MM.1S (cell line): ENCODE data around the gene ZNF286A.

ENCODE experiments used
- DNase-seq: peaks from one replicate; pipeline ENCODE4 v3.0.0-alpha.2; 2015
- H2AFZ ChIP-seq: fragments of 300-600 bp; sonication (generic); 2 replicates; pipeline ENCODE4 v1.6.0; 2016; ENCODE audit warnings: antibody characterized with exemption, low read length
- H3F3A ChIP-seq: fragments of 300-600 bp; sonication (generic); 2 replicates; pipeline ENCODE4 v1.6.1; 2016; ENCODE audit warnings: mild to moderate bottlenecking, antibody characterized with exemption, low read length, moderate library complexity, mixed read lengths; ENCODE audit not compliant: insufficient read depth
- H3K27ac ChIP-seq: fragments of 300-600 bp; sonication (generic); 2 replicates; pipeline ENCODE4 v1.5.1; 2016; ENCODE audit warnings: mild to moderate bottlenecking, low read length
- H3K27me3 ChIP-seq: fragments of 300-600 bp; sonication (generic); replicated peaks from 2 replicates; pipeline ENCODE4 v1.6.0; 2016; ENCODE audit warnings: low read length; ENCODE audit not compliant: insufficient read depth
- H3K36me3 ChIP-seq: fragments of 300-600 bp; sonication (generic); replicated peaks from 2 replicates; pipeline ENCODE4 v1.6.1; 2016; ENCODE audit warnings: mild to moderate bottlenecking, low read length, mixed read lengths; ENCODE audit not compliant: insufficient read depth
- H3K4me1 ChIP-seq: fragments of 300-600 bp; sonication (generic); 2 replicates; pipeline ENCODE4 v1.6.1; 2016; ENCODE audit warnings: low read length, mixed read lengths
- H3K4me2 ChIP-seq: fragments of 300-600 bp; sonication (generic); 2 replicates; pipeline ENCODE4 v1.6.0; 2016; ENCODE audit warnings: low read depth, low read length
- H3K4me3 ChIP-seq: fragments of 300-600 bp; sonication (generic); 2 replicates; pipeline ENCODE4 v1.5.1; 2016; ENCODE audit warnings: low read length, mixed read lengths
- H3K79me2 ChIP-seq: fragments of 300-600 bp; sonication (generic); 2 replicates; pipeline ENCODE4 v1.6.1; 2016; ENCODE audit warnings: mixed run types, low read length, mixed read lengths
- H3K9ac ChIP-seq: fragments of 300-600 bp; sonication (generic); 2 replicates; pipeline ENCODE4 v1.6.1; 2016; ENCODE audit warnings: low read length, mixed read lengths
- H3K9me2 ChIP-seq: fragments of 300-600 bp; sonication (generic); replicated peaks from 2 replicates; pipeline ENCODE4 v1.6.1; 2016; ENCODE audit warnings: mild to moderate bottlenecking, low read length, mixed read lengths; ENCODE audit not compliant: insufficient read depth
- H3K9me3 ChIP-seq: fragments of 300-600 bp; sonication (generic); replicated peaks from 2 replicates; pipeline ENCODE4 v1.6.1; 2016; ENCODE audit warnings: mild to moderate bottlenecking, low read length, mixed read lengths; ENCODE audit not compliant: insufficient read depth
- H4K20me1 ChIP-seq: fragments of 300-600 bp; sonication (generic); 2 replicates; pipeline ENCODE4 v1.6.1; 2016; ENCODE audit warnings: mild to moderate bottlenecking, low read length, moderate library complexity, mixed read lengths; ENCODE audit not compliant: insufficient read depth
- EZH2 ChIP-seq: fragments of 300-600 bp; sonication (generic); optimal IDR thresholded peaks from 2 replicates; pipeline ENCODE3; 2017; ENCODE audit warnings: low read depth, mild to moderate bottlenecking, antibody characterized with exemption, low read length, mixed read lengths
- EZH2phosphoT487 ChIP-seq: fragments of 300-600 bp; sonication (generic); IDR thresholded peaks from 2 replicates; pipeline ENCODE4 v1.6.1; 2018; ENCODE audit warnings: antibody characterized with exemption, low read length
- TF ChIP-seq, protein P1 (sequence below): fragments of 300-600 bp; sonication (generic); IDR thresholded peaks from 2 replicates; pipeline ENCODE4 v1.5.1; 2016; ENCODE audit warnings: antibody characterized with exemption, low read length, mixed read lengths

Gene ZNF286A

DNA sequence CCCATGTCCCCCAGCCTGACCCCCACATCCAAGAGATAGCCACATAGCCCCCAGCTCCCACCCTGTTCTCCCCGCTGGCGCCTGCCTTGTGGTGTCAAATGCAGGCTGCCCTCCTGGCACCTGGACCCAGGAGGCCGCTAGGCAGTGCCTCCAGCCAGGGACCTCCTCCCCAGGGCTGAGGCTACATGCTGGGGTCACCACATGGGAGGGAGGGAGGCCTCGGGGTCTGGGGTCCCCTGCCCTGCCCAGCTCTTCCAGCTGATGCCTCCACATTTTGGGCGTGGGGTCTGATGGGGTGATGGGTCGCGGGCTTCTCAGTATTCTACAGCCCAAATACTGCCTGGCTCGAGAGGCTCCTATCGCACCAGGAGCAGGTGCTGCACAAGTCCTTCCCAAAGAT is 42.1 kb downstream of the ZNF286A start:
- Histone ChIP-seq H3K27me3 (no peaks in the 10 kb centered on the region), H3K9ac (no peak overlapping the region), H2AFZ (no peak overlapping the region), H3K4me2 (no peak overlapping the region), H3K27ac (no peak overlapping the region), H3K79me2 (no peaks in the 10 kb centered on the region), H3K9me3 (no peaks in the 10 kb centered on the region), H4K20me1 (no peaks in the 10 kb centered on the region), H3K36me3 (no peaks in the 10 kb centered on the region), H3K4me1 (no peaks in the 10 kb centered on the region), H3K4me3 (no peak overlapping the region), H3K9me2 (no peaks in the 10 kb centered on the region), H3F3A (no peaks in the 10 kb centered on the region)
- DNase-seq, result no peak
- no peak for TF ChIP-seq EZH2
- TF ChIP-seq, protein P1, sequence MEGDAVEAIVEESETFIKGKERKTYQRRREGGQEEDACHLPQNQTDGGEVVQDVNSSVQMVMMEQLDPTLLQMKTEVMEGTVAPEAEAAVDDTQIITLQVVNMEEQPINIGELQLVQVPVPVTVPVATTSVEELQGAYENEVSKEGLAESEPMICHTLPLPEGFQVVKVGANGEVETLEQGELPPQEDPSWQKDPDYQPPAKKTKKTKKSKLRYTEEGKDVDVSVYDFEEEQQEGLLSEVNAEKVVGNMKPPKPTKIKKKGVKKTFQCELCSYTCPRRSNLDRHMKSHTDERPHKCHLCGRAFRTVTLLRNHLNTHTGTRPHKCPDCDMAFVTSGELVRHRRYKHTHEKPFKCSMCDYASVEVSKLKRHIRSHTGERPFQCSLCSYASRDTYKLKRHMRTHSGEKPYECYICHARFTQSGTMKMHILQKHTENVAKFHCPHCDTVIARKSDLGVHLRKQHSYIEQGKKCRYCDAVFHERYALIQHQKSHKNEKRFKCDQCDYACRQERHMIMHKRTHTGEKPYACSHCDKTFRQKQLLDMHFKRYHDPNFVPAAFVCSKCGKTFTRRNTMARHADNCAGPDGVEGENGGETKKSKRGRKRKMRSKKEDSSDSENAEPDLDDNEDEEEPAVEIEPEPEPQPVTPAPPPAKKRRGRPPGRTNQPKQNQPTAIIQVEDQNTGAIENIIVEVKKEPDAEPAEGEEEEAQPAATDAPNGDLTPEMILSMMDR, result no peak
- no peak for TF ChIP-seq EZH2phosphoT487

- Histone ChIP-seq H2AFZ (no peak overlapping the region), H3K4me2 (no peak overlapping the region), H3K27me3 (no peaks in the 10 kb centered on the region), H3K79me2 (no peaks in the 10 kb centered on the region), H3K9me2 (no peaks in the 10 kb centered on the region), H4K20me1 (no peaks in the 10 kb centered on the region), H3K9ac (no peak overlapping the region), H3K36me3 (no peaks in the 10 kb centered on the region), H3K9me3 (no peaks in the 10 kb centered on the region), H3K4me3 (no peak overlapping the region), H3K27ac (no peak overlapping the region), H3F3A (no peaks in the 10 kb centered on the region), H3K4me1 (no peaks in the 10 kb centered on the region)
- TF ChIP-seq, protein P1, result no peak
- TF ChIP-seq EZH2phosphoT487 (no peak), EZH2 (no peak)
- no peak for DNase-seq
Measured at GRCh38 chr17:15742051-15742795, 42.7 kb downstream of the ZNF286A start.

GRCh38 chr17:15742921-15743320 is 43.4 kb downstream of the ZNF286A start:
- no peaks in the 10 kb centered on the region for H3K36me3 ChIP-seq
- no peak overlapping the region for H3K9ac ChIP-seq
- no peaks in the 10 kb centered on the region for H3K9me3 ChIP-seq
- no peaks in the 10 kb centered on the region for H3K9me2 ChIP-seq
- no peak overlapping the region for H3K27ac ChIP-seq
- no peak overlapping the region for H2AFZ ChIP-seq
- H3K79me2 ChIP-seq, result no peaks in the 10 kb centered on the region
- H4K20me1 ChIP-seq, result no peaks in the 10 kb centered on the region
- H3K4me2 ChIP-seq, result no peak overlapping the region
- no peaks in the 10 kb centered on the region for H3F3A ChIP-seq
- DNase-seq, result no peak
- TF ChIP-seq EZH2 (no peak), EZH2phosphoT487 (no peak)
- TF ChIP-seq, protein P1, result no peak
- no peaks in the 10 kb centered on the region for H3K27me3 ChIP-seq
- H3K4me1 ChIP-seq, result no peaks in the 10 kb centered on the region
- H3K4me3 ChIP-seq, result no peak overlapping the region
